ENCODE results near the gene APOC4. TPM values are rescaled to one million over a fixed set of nuclear protein-coding genes. Genes with fewer than 3 reads are reported as not detected.
A peak's percentile ranks its signal among the peaks of the same experiment; 100 is the strongest.

Gene APOC4
- total RNA-seq, 1 experiment from 2014 or later: not detected

- Histone ChIP-seq H3K18ac (ENCODE audit: insufficient read length, low read depth, low read length) (no peak overlapping the region), H3K23ac (ENCODE audit: insufficient read length, low read depth, low read length) (no peak overlapping the region), H3K9me3 (ENCODE audit: control insufficient read depth, low read depth, low read length) (no peaks in the 10 kb centered on the region), H2BK15ac (ENCODE audit: low read depth, low read length) (no peak overlapping the region), H3K27me3 (ENCODE audit: insufficient read depth, low read length) (no peaks in the 10 kb centered on the region), H2AFZ (ENCODE audit: low read length) (no peak overlapping the region), H3K27ac (ENCODE audit: insufficient read length, low read depth, low read length) (no peak overlapping the region), H3K79me1 (ENCODE audit: insufficient read depth, low read depth, low read length, poor library complexity, severe bottlenecking) (no peaks in the 10 kb centered on the region), H3T11ph (ENCODE audit: low read length) (no peak overlapping the region), H2BK12ac (ENCODE audit: insufficient read length, low read depth, low read length) (no peak overlapping the region), H3K4me2 (ENCODE audit: insufficient read depth, insufficient read length, low read length) (no peak overlapping the region), H3K79me2 (ENCODE audit: insufficient read depth, low read length) (no peaks in the 10 kb centered on the region; the same call in 1 of the 2 replicates), H3K56ac (ENCODE audit: insufficient read length, low read depth, low read length) (no peak overlapping the region), H4K91ac (ENCODE audit: insufficient read length, low read depth, low read length) (no peak overlapping the region), H2BK120ac (ENCODE audit: low read depth, low read length, poor library complexity, severe bottlenecking) (no peak overlapping the region), H2BK5ac (ENCODE audit: insufficient read length, low read length) (no peak overlapping the region), H3K4ac (ENCODE audit: low read depth, low read length) (no peak overlapping the region), H3K23me2 (ENCODE audit: insufficient read length, low read depth, low read length, poor library complexity, severe bottlenecking) (no peaks in the 10 kb centered on the region), H2AK5ac (ENCODE audit: insufficient read length, low read length) (no peak overlapping the region), H3K14ac (ENCODE audit: insufficient read depth, low read length) (no peak overlapping the region), H4K8ac (replicated peaks; ENCODE audit: insufficient read length, low read depth, low read length) (no peak overlapping the region), H4K20me1 (ENCODE audit: control insufficient read depth, insufficient read depth, insufficient read length) (no peaks in the 10 kb centered on the region), H2BK20ac (ENCODE audit: low read depth, low read length, poor library complexity, severe bottlenecking) (no peak overlapping the region), H4K5ac (ENCODE audit: insufficient read length, low read depth, low read length) (no peak overlapping the region), H3K4me1 (ENCODE audit: insufficient read depth, low read length) (no peaks in the 10 kb centered on the region), H3K9ac (ENCODE audit: extremely low read depth, insufficient read length, low read length) (no peak overlapping the region)
- peak overlapping the region in 1 of 2 experiments; percentile 40; a peak in 1 of 5 replicates for H3K4me3 Mint-ChIP-seq
- no peak overlapping the region for H3K27ac Mint-ChIP-seq
- H3K4me1 Mint-ChIP-seq: peaks cover 22 to 45% of the 10 kb centered on the region in 2 experiments
- no CpG with 5 or more reads among the region's 12 CpGs for WGBS (ENCODE audit: extremely low coverage, insufficient read length, low lambda C conversion rate)
- H3K9me3 Mint-ChIP-seq: no peaks in the 10 kb centered on the region
- no peak for TF ChIP-seq CTCF (conservative IDR thresholded peaks at IDR 0.05)
- H3K36me3 Mint-ChIP-seq (ENCODE audit: insufficient read depth in 1 of 3, low read depth in 3 of 3): peaks cover 11 to 40% (median 32%) of the 10 kb centered on the region in 3 experiments; a peak in 6 of 7 replicates
- DNase-seq: no peak
- H3K27me3 Mint-ChIP-seq (ENCODE audit: low read depth): no peaks in the 10 kb centered on the region
These were observed 34.4 kb upstream of the APOC4 start for GRCh38 chr19:44907613-44908012.

Data from H9 (cell line).